Astrocyte (in vitro differentiated cells and primary cell): ENCODE measurements around the gene SHISA2. TPM values are rescaled to one million over a fixed set of nuclear protein-coding genes. Genes with fewer than 3 reads are reported as not detected.

Experiments used
- DNase-seq: peaks from one replicate; pipeline ENCODE4 v3.0.0-alpha.2; 2010; ENCODE audit warnings: low read depth
- FAIRE-seq: peaks from 2 replicates; lab custom pipeline; 2011; peaks lifted over from hg19 to GRCh38; lab: Jason Lieb, UNC
- H2AFZ ChIP-seq: 2 replicates; pipeline ENCODE4 v1.6.0; 2012; ENCODE audit warnings: low read depth, low read length, inconsistent platforms
- H3K27ac ChIP-seq: 2 replicates; pipeline ENCODE4 v1.5.1; 2011; ENCODE audit warnings: low read depth, low read length, inconsistent platforms
- H3K27me3 ChIP-seq: 2 replicates; pipeline ENCODE4 v1.6.0; 2011; ENCODE audit warnings: low read length, inconsistent platforms; ENCODE audit not compliant: insufficient read depth
- H3K36me3 ChIP-seq: 2 replicates; pipeline ENCODE4 v1.5.1; 2011; ENCODE audit warnings: low read length, inconsistent platforms; ENCODE audit not compliant: insufficient read depth
- H3K4me1 ChIP-seq: 2 replicates; pipeline ENCODE4 v1.5.1; 2011; ENCODE audit warnings: low read length, inconsistent platforms; ENCODE audit not compliant: insufficient read depth
- H3K4me2 ChIP-seq: 2 replicates; pipeline ENCODE4 v1.6.0; 2012; ENCODE audit warnings: low read length, inconsistent platforms
- H3K4me3 ChIP-seq: 2 replicates; pipeline ENCODE4 v1.5.1; 2011; ENCODE audit warnings: low read depth, mild to moderate bottlenecking, low read length, inconsistent platforms; ENCODE audit not compliant: insufficient read depth
- H3K79me2 ChIP-seq: 2 replicates; pipeline ENCODE4 v1.6.0; 2012; ENCODE audit warnings: mild to moderate bottlenecking, low read length, inconsistent platforms; ENCODE audit not compliant: insufficient read depth
- H3K9ac ChIP-seq: 2 replicates; pipeline ENCODE4 v1.6.0; 2012; ENCODE audit warnings: mild to moderate bottlenecking, low read length, inconsistent platforms
- H3K9me3 ChIP-seq: 2 replicates; pipeline ENCODE4 v1.5.1; 2012; ENCODE audit warnings: low read depth, mild to moderate bottlenecking, low read length, inconsistent platforms; ENCODE audit not compliant: insufficient read depth
- H4K20me1 ChIP-seq: 2 replicates; pipeline ENCODE4 v1.6.0; 2012; ENCODE audit warnings: low read length, inconsistent platforms; ENCODE audit not compliant: insufficient read depth
- H3K27ac Mint-ChIP-seq: one replicate; pipeline ENCODE4 v1.8.0; 2021; ENCODE audit warnings: mild to moderate bottlenecking, mixed read lengths; ENCODE audit not compliant: unreplicated experiment
- H3K27me3 Mint-ChIP-seq: one replicate; pipeline ENCODE4 v1.8.0; 2021; ENCODE audit warnings: low read depth, mixed read lengths; ENCODE audit not compliant: unreplicated experiment
- H3K36me3 Mint-ChIP-seq: one replicate; pipeline ENCODE4 v1.8.0; 2021; ENCODE audit warnings: low read depth, mixed read lengths; ENCODE audit not compliant: unreplicated experiment
- H3K4me1 Mint-ChIP-seq: one replicate; pipeline ENCODE4 v1.8.0; 2021; ENCODE audit warnings: low read depth, mixed read lengths; ENCODE audit not compliant: unreplicated experiment
- H3K4me3 Mint-ChIP-seq: one replicate; pipeline ENCODE4 v1.8.0; 2021; ENCODE audit warnings: mild to moderate bottlenecking, moderate library complexity, mixed read lengths; ENCODE audit not compliant: unreplicated experiment
- H3K9me3 Mint-ChIP-seq: one replicate; pipeline ENCODE4 v1.8.0; 2021; ENCODE audit warnings: mild to moderate bottlenecking, mixed read lengths; ENCODE audit not compliant: unreplicated experiment
- CTCF ChIP-seq: IDR thresholded peaks from 2 replicates; pipeline ENCODE4 v1.5.1; 2011; ENCODE audit warnings: low read depth, mild to moderate bottlenecking, inconsistent platforms, low read length, moderate library complexity; ENCODE audit not compliant: insufficient read depth
- EZH2 ChIP-seq: IDR thresholded peaks from 2 replicates; pipeline ENCODE4 v1.6.1; 2012; ENCODE audit warnings: mild to moderate bottlenecking, low read length, inconsistent platforms; ENCODE audit not compliant: insufficient read depth
- total RNA-seq: library from RNA; stranded (reverse); gene quantifications from 2 replicates; pipeline ENCODE4 v1.2.1, GENCODE V29; 2021

The SHISA2 gene
- total RNA-seq, 1 donor from 2014 or later: 6.0 TPM

- Mint-ChIP-seq H3K4me3 (no peak overlapping the region), H3K36me3 (no peaks in the 10 kb centered on the region), H3K9me3 (no peaks in the 10 kb centered on the region), H3K27me3 (peaks cover 3% of the 10 kb centered on the region), H3K27ac (no peak overlapping the region), H3K4me1 (peaks cover 45% of the 10 kb centered on the region)
- no peaks in the 10 kb centered on the region for H3K36me3 ChIP-seq
- H3K9ac ChIP-seq: no peak overlapping the region
- FAIRE-seq (no peak), DNase-seq (no peak)
- H3K4me1 ChIP-seq: peaks cover 62% of the 10 kb centered on the region
- H3K4me2 ChIP-seq: peak overlapping the region; percentile 34
- H3K4me3 ChIP-seq: no peak overlapping the region
- no peaks in the 10 kb centered on the region for H3K79me2 ChIP-seq
- no peak for TF ChIP-seq CTCF
- no peak for TF ChIP-seq EZH2
- H3K27ac ChIP-seq: peak overlapping the region; percentile 6
- no peaks in the 10 kb centered on the region for H4K20me1 ChIP-seq
- H2AFZ ChIP-seq: no peak overlapping the region
- H3K27me3 ChIP-seq: no peaks in the 10 kb centered on the region
- no peaks in the 10 kb centered on the region for H3K9me3 ChIP-seq
Measured at GRCh38 chr13:26021956-26022355, 29.9 kb downstream of the SHISA2 start.

GRCh38 chr13:26021516-26021915 lies 30.3 kb downstream of the SHISA2 start:
- H3K4me3 ChIP-seq: no peak overlapping the region
- H3K9ac ChIP-seq: no peak overlapping the region
- H3K36me3 ChIP-seq: no peaks in the 10 kb centered on the region
- no peak overlapping the region for H2AFZ ChIP-seq
- H3K9me3 Mint-ChIP-seq: no peaks in the 10 kb centered on the region
- peak overlapping the region; percentile 34 for H3K4me2 ChIP-seq
- H3K36me3 Mint-ChIP-seq: no peaks in the 10 kb centered on the region
- no peaks in the 10 kb centered on the region for H3K9me3 ChIP-seq
- H3K27me3 ChIP-seq: no peaks in the 10 kb centered on the region
- peaks cover 62% of the 10 kb centered on the region for H3K4me1 ChIP-seq
- H3K27ac Mint-ChIP-seq: no peak overlapping the region
- no peak overlapping the region for H3K27ac ChIP-seq
- H3K4me3 Mint-ChIP-seq: no peak overlapping the region
- no peaks in the 10 kb centered on the region for H4K20me1 ChIP-seq
- no peaks in the 10 kb centered on the region for H3K79me2 ChIP-seq
- FAIRE-seq (no peak), DNase-seq (peak; percentile 48)
- TF ChIP-seq CTCF (no peak), EZH2 (no peak)
- peaks cover 45% of the 10 kb centered on the region for H3K4me1 Mint-ChIP-seq
- H3K27me3 Mint-ChIP-seq: peaks cover 3% of the 10 kb centered on the region

GRCh38 chr13:26020891-26021290 lies 30.9 kb downstream of the SHISA2 start:
- Histone ChIP-seq H3K4me2 (peak overlapping the region; percentile 75), H3K27ac (peak overlapping the region; percentile 87), H3K4me3 (no peak overlapping the region), H3K9me3 (no peaks in the 10 kb centered on the region), H3K36me3 (no peaks in the 10 kb centered on the region), H3K79me2 (no peaks in the 10 kb centered on the region), H3K9ac (peak overlapping the region; percentile 64), H3K27me3 (no peaks in the 10 kb centered on the region), H4K20me1 (no peaks in the 10 kb centered on the region), H3K4me1 (peaks cover 62% of the 10 kb centered on the region), H2AFZ (no peak overlapping the region)
- no peak overlapping the region for H3K4me3 Mint-ChIP-seq
- H3K27ac Mint-ChIP-seq: no peak overlapping the region
- no peak for FAIRE-seq
- H3K4me1 Mint-ChIP-seq: peaks cover 45% of the 10 kb centered on the region
- H3K9me3 Mint-ChIP-seq: no peaks in the 10 kb centered on the region
- peaks cover 3% of the 10 kb centered on the region for H3K27me3 Mint-ChIP-seq
- no peak for DNase-seq
- H3K36me3 Mint-ChIP-seq: no peaks in the 10 kb centered on the region
- TF ChIP-seq EZH2 (no peak), CTCF (no peak)
